ENCODE measurements around the gene WDR74. TPM values are rescaled to one million over a fixed set of nuclear protein-coding genes. Genes with fewer than 3 reads are reported as not detected.
A peak's percentile ranks its signal among the peaks of the same experiment; 100 is the strongest.
"Not testable (repeated sequence)": the region's sequence is repeated elsewhere in the genome, so short reads cannot be mapped to it uniquely, and the experiment has no call there.

WDR74 gene
- total RNA-seq, 1 donor from 2014 or later: 42.1 TPM

DNA sequence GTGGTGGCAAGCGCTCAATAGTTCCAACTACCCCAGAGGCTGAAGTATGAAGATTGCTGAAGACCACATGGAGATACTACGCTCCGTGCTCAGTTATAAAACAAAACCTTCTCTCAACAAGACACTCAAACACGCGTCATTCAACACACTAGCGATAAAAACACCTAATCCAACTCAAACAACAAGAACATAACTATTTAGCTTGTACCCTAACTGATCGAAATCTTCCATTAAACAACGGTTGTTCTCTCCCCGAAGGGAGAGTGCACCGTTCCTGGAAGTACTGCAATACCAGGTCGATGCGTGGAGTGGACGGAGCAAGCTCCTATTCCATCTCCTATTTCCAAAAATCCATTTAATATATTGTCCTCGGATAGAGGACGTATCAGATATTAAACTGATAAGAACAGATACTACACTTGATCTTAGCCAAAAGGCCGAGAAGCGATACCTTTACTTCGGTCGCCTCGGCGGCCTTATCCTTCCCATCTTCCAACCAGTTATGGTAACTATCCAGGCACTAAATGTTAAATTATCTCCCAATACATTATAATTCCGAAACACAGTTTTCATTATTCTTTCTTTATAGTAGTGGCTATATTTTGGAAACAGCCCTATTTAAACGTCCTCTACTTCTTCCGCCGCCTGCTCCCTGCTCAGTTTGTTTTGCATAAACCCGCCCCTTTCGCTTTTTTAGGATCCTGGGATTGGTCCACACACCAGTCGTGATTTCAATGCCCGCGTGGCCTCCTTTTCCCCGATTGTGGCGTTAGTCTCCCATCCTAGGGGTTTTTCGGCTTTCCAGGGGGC is 2.2 kb upstream of the WDR74 start:
- TF ChIP-seq, protein P1, sequence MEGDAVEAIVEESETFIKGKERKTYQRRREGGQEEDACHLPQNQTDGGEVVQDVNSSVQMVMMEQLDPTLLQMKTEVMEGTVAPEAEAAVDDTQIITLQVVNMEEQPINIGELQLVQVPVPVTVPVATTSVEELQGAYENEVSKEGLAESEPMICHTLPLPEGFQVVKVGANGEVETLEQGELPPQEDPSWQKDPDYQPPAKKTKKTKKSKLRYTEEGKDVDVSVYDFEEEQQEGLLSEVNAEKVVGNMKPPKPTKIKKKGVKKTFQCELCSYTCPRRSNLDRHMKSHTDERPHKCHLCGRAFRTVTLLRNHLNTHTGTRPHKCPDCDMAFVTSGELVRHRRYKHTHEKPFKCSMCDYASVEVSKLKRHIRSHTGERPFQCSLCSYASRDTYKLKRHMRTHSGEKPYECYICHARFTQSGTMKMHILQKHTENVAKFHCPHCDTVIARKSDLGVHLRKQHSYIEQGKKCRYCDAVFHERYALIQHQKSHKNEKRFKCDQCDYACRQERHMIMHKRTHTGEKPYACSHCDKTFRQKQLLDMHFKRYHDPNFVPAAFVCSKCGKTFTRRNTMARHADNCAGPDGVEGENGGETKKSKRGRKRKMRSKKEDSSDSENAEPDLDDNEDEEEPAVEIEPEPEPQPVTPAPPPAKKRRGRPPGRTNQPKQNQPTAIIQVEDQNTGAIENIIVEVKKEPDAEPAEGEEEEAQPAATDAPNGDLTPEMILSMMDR (IDR thresholded peaks at IDR 0.05): no peak
- no peak overlapping the region for H3K27ac Mint-ChIP-seq (ENCODE audit: unreplicated experiment)
- DNase-seq (ENCODE audit: extremely low spot score, unreplicated experiment): peak; percentile 93
- H3K4me3 Mint-ChIP-seq (ENCODE audit: unreplicated experiment): no peak overlapping the region
- no peaks in the 10 kb centered on the region for H3K27me3 Mint-ChIP-seq (ENCODE audit: unreplicated experiment)
- H3K4me1 Mint-ChIP-seq (ENCODE audit: unreplicated experiment): peaks cover 22% of the 10 kb centered on the region
- H3K36me3 Mint-ChIP-seq (ENCODE audit: unreplicated experiment): peaks cover 5% of the 10 kb centered on the region
- no peaks in the 10 kb centered on the region for H3K9me3 Mint-ChIP-seq (ENCODE audit: unreplicated experiment)

DNA sequence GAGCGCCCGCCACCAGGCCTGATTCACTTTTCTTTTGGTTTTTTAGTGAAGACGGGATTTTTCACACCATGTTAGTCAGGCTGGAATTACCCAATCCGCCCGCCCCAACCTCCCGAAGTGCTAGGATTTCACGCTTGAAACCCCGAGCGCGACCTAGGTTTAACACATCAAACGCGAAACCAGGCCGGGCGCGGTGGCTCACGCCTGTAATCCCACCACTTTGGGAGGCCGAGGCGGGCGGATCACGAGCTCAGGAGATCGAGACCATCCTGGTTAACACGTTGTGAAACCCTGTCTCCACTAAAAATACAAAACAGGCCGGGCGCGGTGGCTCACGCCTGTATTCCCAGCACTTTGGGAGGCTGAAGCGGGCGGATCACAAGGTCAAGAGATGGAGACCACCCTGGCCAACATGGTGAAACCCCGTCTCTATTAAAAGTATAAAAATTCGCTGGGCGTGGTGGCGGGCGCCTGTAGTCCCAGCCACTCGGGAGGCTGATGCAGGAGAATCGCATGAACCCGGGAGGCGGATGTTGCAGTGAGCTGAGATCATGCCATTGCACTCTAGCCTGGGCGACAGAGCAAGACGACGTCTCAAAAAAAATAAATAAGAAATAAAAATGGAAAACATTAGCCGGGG is 1.5 kb upstream of the WDR74 start:
- H3K27ac Mint-ChIP-seq (ENCODE audit: unreplicated experiment); H3K27me3 Mint-ChIP-seq (ENCODE audit: unreplicated experiment); H3K4me3 Mint-ChIP-seq (ENCODE audit: unreplicated experiment); H3K36me3 Mint-ChIP-seq (ENCODE audit: unreplicated experiment); H3K9me3 Mint-ChIP-seq (ENCODE audit: unreplicated experiment): not testable (repeated sequence)
- peak; percentile 84 for DNase-seq (ENCODE audit: extremely low spot score, unreplicated experiment)
- peaks cover 22% of the 10 kb centered on the region for H3K4me1 Mint-ChIP-seq (ENCODE audit: unreplicated experiment)

DNA sequence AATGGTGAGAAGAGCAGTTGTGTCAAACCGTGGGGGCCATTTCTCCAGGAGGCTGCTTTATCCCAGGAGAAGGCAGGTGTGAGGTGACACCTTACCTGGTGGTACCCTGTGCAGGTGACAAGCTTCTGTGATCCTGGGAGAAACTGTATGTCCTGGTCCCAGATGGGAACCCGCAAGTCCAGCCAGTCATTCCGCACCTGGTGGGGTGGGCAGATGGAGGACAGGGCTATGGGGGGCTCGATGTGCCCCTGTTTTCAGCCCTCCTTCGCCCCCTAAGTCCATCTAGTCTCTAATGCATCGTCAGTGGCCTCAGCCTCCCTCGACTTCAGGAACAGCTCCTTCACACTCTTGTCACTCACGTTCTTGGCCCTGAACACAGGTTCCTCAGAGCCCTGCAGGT is 4.1 kb downstream of the WDR74 start:
- Mint-ChIP-seq H3K4me3 (ENCODE audit: unreplicated experiment) (no peak overlapping the region), H3K4me1 (ENCODE audit: unreplicated experiment) (peaks cover 40% of the 10 kb centered on the region), H3K36me3 (ENCODE audit: unreplicated experiment) (peaks cover 8% of the 10 kb centered on the region), H3K27me3 (ENCODE audit: unreplicated experiment) (no peaks in the 10 kb centered on the region), H3K27ac (ENCODE audit: unreplicated experiment) (no peak overlapping the region), H3K9me3 (ENCODE audit: unreplicated experiment) (no peaks in the 10 kb centered on the region)
- TF ChIP-seq, protein P1 (IDR thresholded peaks at IDR 0.05): no peak
- no peak for DNase-seq (ENCODE audit: extremely low spot score, unreplicated experiment)

DNA sequence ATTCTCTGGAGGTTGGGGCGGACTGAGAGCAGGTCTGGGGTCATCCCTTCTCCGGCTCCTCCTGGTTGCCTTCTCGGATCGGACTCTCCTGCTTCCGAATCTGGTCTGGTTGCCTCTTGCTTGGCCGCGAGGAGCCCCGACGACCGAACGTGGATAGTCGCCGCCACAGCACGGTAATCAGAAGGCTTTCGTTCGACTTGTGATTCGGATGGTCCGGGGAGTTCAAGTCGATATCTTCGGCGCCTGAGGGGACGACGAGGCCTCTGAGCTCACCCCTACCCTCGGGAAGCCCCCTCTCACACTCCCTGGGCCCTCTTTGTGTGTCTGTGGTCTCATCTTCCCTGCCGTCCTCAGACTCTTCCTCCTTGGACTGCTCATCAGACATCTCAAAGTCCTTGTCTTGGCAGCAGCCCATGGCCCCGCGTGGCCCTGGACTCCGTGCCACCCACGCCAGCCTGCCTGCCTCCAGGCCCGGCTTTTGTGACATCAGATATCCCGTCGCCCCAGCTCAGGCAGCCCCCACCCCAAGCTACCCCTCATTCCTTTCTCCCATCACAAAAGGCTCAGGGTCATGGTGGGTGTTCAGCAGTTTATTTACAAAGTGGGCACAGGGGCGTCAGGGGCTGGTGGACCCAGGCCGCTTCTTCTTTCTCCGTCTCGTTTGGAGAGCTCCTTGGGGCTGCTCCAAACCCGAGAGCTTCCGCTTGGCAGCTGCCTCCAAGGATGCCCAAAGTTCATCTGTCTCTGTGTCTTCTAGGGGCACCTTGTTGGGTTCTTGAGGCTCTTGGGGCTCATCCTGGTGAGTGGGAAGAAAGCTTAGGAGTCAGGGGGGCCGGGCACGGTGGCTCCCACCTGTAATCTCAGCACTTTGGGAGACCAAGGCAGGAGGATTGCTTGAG is 6.8 kb downstream of the WDR74 start, which contains the start of gene TEX54:
Gene TEX54, minus strand, starts transcription at position 506 of the 899 bp plus-strand sequence.
- Mint-ChIP-seq H3K4me1 (ENCODE audit: unreplicated experiment) (peaks cover 33% of the 10 kb centered on the region), H3K27me3 (ENCODE audit: unreplicated experiment) (no peaks in the 10 kb centered on the region), H3K27ac (ENCODE audit: unreplicated experiment) (peak within 1 kb of the TSS; percentile 100), H3K9me3 (ENCODE audit: unreplicated experiment) (no peaks in the 10 kb centered on the region), H3K4me3 (ENCODE audit: unreplicated experiment) (peak within 1 kb of the TSS; percentile 98), H3K36me3 (ENCODE audit: unreplicated experiment) (peaks cover 12% of the 10 kb centered on the region)
- TF ChIP-seq, protein P1 (IDR thresholded peaks at IDR 0.05): no peak
- peak; percentile 82 for DNase-seq (ENCODE audit: extremely low spot score, unreplicated experiment)

DNA sequence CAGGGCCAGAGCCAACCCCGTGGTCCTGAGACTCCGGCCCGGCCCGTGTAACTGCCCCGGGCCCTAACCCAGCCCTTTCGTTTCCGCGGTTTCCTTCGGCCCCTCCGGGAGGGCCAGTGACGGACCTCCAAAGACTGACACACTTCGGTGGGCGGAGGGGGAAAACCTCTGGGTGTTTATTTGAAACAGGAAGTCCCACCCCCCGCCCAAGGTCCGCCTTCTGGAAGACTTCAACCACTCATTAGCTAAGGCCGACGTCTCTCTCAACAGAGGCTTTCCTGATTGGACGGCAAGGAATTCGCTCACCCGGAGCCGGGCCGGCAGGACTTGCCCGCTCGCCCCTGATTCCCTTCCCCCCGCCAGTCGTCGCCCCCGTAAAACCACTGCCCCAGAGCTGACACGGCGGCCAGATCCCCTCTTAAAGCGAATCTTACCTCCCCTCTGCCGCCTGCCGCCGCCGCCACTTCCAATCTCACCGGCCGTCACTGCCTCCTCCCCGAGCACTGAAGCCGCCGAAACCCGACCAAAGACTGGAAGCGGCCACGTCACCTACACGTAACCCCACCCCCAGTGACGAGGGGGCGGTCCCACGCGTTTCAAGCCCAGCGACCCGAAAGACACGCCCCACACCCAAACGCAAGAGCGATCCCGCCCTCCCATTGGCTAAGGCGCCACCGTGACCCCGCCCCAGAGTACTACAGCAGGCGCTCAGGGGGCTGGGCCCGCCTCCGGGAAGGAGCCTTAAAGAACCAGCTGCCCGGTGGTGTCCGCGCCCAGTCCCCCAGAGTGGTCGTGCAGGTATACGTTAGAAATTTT is 7.7 kb downstream of the WDR74 start, which contains the start of gene STX5:
Gene STX5, minus strand, starts transcription at position 532 of the 816 bp plus-strand sequence. CDS start 808 bp downstream, outside the sequence.
- Mint-ChIP-seq H3K4me3 (ENCODE audit: unreplicated experiment) (peak within 1 kb of the TSS; percentile 98), H3K9me3 (ENCODE audit: unreplicated experiment) (no peaks in the 10 kb centered on the region), H3K36me3 (ENCODE audit: unreplicated experiment) (peaks cover 17% of the 10 kb centered on the region), H3K4me1 (ENCODE audit: unreplicated experiment) (peaks cover 30% of the 10 kb centered on the region), H3K27me3 (ENCODE audit: unreplicated experiment) (no peaks in the 10 kb centered on the region), H3K27ac (ENCODE audit: unreplicated experiment) (peak within 1 kb of the TSS; percentile 100)
- TF ChIP-seq, protein P1 (IDR thresholded peaks at IDR 0.05): no peak
- DNase-seq (ENCODE audit: extremely low spot score, unreplicated experiment): peak; percentile 100

Measured in osteocyte (in vitro differentiated cells).